Stomach (tissue), 8 donors: Measurements from ENCODE around the gene DUSP11. TPM values are rescaled to one million over a fixed set of nuclear protein-coding genes. Genes with fewer than 3 reads are reported as not detected.

Experiments used
- polyA plus RNA-seq, 3 donors: library from polyadenylated mRNA; stranded (reverse); fragments of 200-250 nt; gene quantifications; one replicate each; pipeline ENCODE4 v1.2.3, GENCODE V29; 2013
- total RNA-seq, 5 donors: library from RNA; depleted of rRNA; stranded (reverse); fragments of >200 nt; gene quantifications; one replicate each; pipeline versions ENCODE4 v1.1.0 to v1.2.3, GENCODE V29; 2014 to 2016
- donor health status: healthy with polysubstance abuse.
- donor health status: Bipolar disorder and iron deficiency.
- donor health status: healthy.

DUSP11 gene
- total and polyA plus RNA-seq, 8 donors: 9.0 to 45.2 (median 16.9) TPM

Other genes starting within 250 kb of the DUSP11 start
- not detected for gene NAT8, start 137.7 kb downstream of the DUSP11 start, total RNA-seq
- not detected for gene NAT8, start 137.7 kb downstream of the DUSP11 start, polyA plus RNA-seq
- 10 to 100 TPM in 2 of 5 donors, 1 to 10 TPM in 2, not detected in 1; 3.1 to 31.4 (median 7.2) TPM for gene TPRKB, start 42.8 kb downstream of the DUSP11 start, total RNA-seq
- 10 to 100 TPM; 60.9 to 76.0 (median 75.9) TPM for gene TPRKB, start 42.8 kb downstream of the DUSP11 start, polyA plus RNA-seq
- gene C2orf78, start 4.1 kb upstream of the DUSP11 start, total RNA-seq: not detected
- gene C2orf78, start 4.1 kb upstream of the DUSP11 start, polyA plus RNA-seq: not detected
- 10 to 100 TPM; 22.6 to 84.9 (median 50.4) TPM for gene STAMBP, start 48.9 kb upstream of the DUSP11 start, total RNA-seq
- gene STAMBP, start 48.9 kb upstream of the DUSP11 start, polyA plus RNA-seq: 10 to 100 TPM; 28.0 to 34.1 (median 32.2) TPM
- 1,000 to 10,000 TPM in 2 of 5 donors, 100 to 1,000 TPM in 3; 444 to 2,977 (median 978) TPM for gene ACTG2, start 112.9 kb upstream of the DUSP11 start, total RNA-seq
- 1,000 to 10,000 TPM in 1 of 3 donors, 100 to 1,000 TPM in 2; 143 to 1,485 (median 206) TPM for gene ACTG2, start 112.9 kb upstream of the DUSP11 start, polyA plus RNA-seq
- gene DGUOK, start 146.8 kb upstream of the DUSP11 start, total RNA-seq: 10 to 100 TPM in 2 of 5 donors, 1 to 10 TPM in 2, not detected in 1; 1.7 to 33.8 (median 14.1) TPM
- gene DGUOK, start 146.8 kb upstream of the DUSP11 start, polyA plus RNA-seq: 10 to 100 TPM; 68.7 to 91.3 (median 84.9) TPM
- gene TET3, start 204.8 kb upstream of the DUSP11 start, total RNA-seq: 10 to 100 TPM; 14.7 to 31.5 (median 17.8) TPM
- 1 to 10 TPM; 1.7 to 2.2 (median 1.8) TPM for gene TET3, start 204.8 kb upstream of the DUSP11 start, polyA plus RNA-seq